K562 (cell line): Measurements from ENCODE around the gene NUP188. TPM values are rescaled to one million over a fixed set of nuclear protein-coding genes. Genes with fewer than 3 reads are reported as not detected.

Experiments
- ATAC-seq: fragments of 200-7000 bp; cut with Tn5 transposase; 3 replicates; pipeline ENCODE4 v1.9.1; 2020; ENCODE audit warnings: moderate library complexity
- BruUV-seq: library from RNA; stranded (reverse); fragments of 400-500 nt; replicated peaks from 2 replicates; lab custom pipeline; 2021; lab: Mats Ljungman, UMichigan
- CTCF ChIA-PET: fragments of 300-600 bp; formaldehyde crosslinking; extraction: SDS; loops from one replicate; lab custom pipeline; 2021; ENCODE audit warnings: low intra/inter-chr PET ratio; lab: Yijun Ruan, JAX
- POLR2A ChIA-PET: fragments of 300-600, 350-650 bp; sonication (Branson Sonifier 250); formaldehyde crosslinking; extraction: SDS; loops from one replicate; lab custom pipeline; 2021; ENCODE audit warnings: antibody characterized with exemption, inconsistent platforms; lab: Yijun Ruan, JAX
- DNase-seq, 4 experiments: peaks; one replicate each; pipeline versions ENCODE4 v3.0.0 to v3.0.0-alpha.2; 2011 to 2018; ENCODE audit warnings: low spot score in 3 of 4, mixed read lengths in 3 of 4; ENCODE audit errors: extremely low read depth in 1 of 4
- FAIRE-seq: peaks from 2 replicates; lab custom pipeline; 2011; peaks lifted over from hg19 to GRCh38; lab: Jason Lieb, UNC
- H2AFZ ChIP-seq: 2 replicates; pipeline ENCODE4 v1.6.0; 2011; ENCODE audit warnings: low read depth, low read length, control low read depth, inconsistent platforms
- H3K27ac ChIP-seq: fragments of 200-600 bp; 3 replicates; pipeline ENCODE4 v1.8.0; 2011; ENCODE audit warnings: low read depth, mild to moderate bottlenecking, control low read depth, inconsistent platforms, low read length, moderate library complexity, mixed read lengths; ENCODE audit errors: extremely low read depth
- H3K27me3 ChIP-seq, 2 experiments: fragments of 300-600 bp in 1 of 2; 2 replicates in 1 of 2; 3 replicates in 1 of 2; pipeline versions ENCODE4 v1.6.0 to v1.8.0; 2011; ENCODE audit warnings: inconsistent platforms in 2 of 2, low read length in 2 of 2, mild to moderate bottlenecking in 1 of 2, mixed read lengths in 1 of 2, moderate library complexity in 1 of 2; ENCODE audit not compliant: control insufficient read depth in 2 of 2, insufficient read depth in 2 of 2
- H3K36me3 ChIP-seq: fragments of 300-600 bp; 3 replicates; pipeline ENCODE4 v1.8.0; 2011; ENCODE audit warnings: mild to moderate bottlenecking, low read length, inconsistent platforms; ENCODE audit not compliant: control insufficient read depth, insufficient read depth
- H3K4me1 ChIP-seq, 2 experiments: fragments of 200-600 bp in 1 of 2; replicated peaks in 1 of 2; 2 replicates in 1 of 2; 3 replicates in 1 of 2; pipeline versions ENCODE4 v1.5.1 to v1.8.0; 2011; ENCODE audit warnings: inconsistent platforms in 2 of 2, low read length in 2 of 2, mild to moderate bottlenecking in 1 of 2, mixed read lengths in 1 of 2, moderate library complexity in 1 of 2; ENCODE audit not compliant: control insufficient read depth in 2 of 2, insufficient read depth in 2 of 2
- H3K4me2 ChIP-seq: 2 replicates; pipeline ENCODE4 v1.6.1; 2011; ENCODE audit warnings: low read length, control low read depth, inconsistent platforms, mixed read lengths; ENCODE audit not compliant: insufficient read depth
- H3K4me3 ChIP-seq: fragments of 200-600 bp; sonication (generic), shearing (Covaris generic); 2 replicates; pipeline ENCODE4 v1.5.1; 2016; ENCODE audit warnings: control low read depth, inconsistent platforms
- H3K79me2 ChIP-seq: fragments of 200-600 bp; 3 replicates; pipeline ENCODE4 v1.8.0; 2011; ENCODE audit warnings: low read length, inconsistent platforms; ENCODE audit not compliant: control insufficient read depth, insufficient read depth
- H3K9ac ChIP-seq, 2 experiments: 2 replicates each; pipeline versions ENCODE4 v1.6.0 to v1.6.1; 2011; ENCODE audit warnings: low read depth in 2 of 2, low read length in 2 of 2, control low read depth in 1 of 2, inconsistent platforms in 1 of 2, mild to moderate bottlenecking in 1 of 2, mixed read lengths in 1 of 2; ENCODE audit not compliant: insufficient read depth in 1 of 2
- H3K9me1 ChIP-seq: one replicate; pipeline ENCODE4 v1.6.0; 2011; ENCODE audit warnings: inconsistent platforms, mild to moderate bottlenecking, low read length, moderate library complexity; ENCODE audit not compliant: control insufficient read depth, insufficient read depth
- H3K9me3 ChIP-seq: replicated peaks from 2 replicates; pipeline ENCODE4 v1.5.1; 2011; ENCODE audit warnings: low read depth, low read length, inconsistent platforms; ENCODE audit not compliant: control insufficient read depth, insufficient read depth
- H4K20me1 ChIP-seq: replicated peaks from 2 replicates; pipeline ENCODE4 v1.6.1; 2011; ENCODE audit warnings: low read length, inconsistent platforms, mixed read lengths; ENCODE audit not compliant: control insufficient read depth, insufficient read depth
- ATF3 ChIP-seq, 2 experiments: fragments of 450-650 bp in 1 of 2; sonication (generic) in 1 of 2; formaldehyde crosslinking in 1 of 2; IDR thresholded peaks in 1 of 2; conservative IDR thresholded peaks in 1 of 2; 2 replicates each; pipeline versions ENCODE4 v1.6.1 to v1.8.1; 2016 to 2023; ENCODE audit warnings: mild to moderate bottlenecking in 2 of 2, moderate library complexity in 2 of 2, inconsistent platforms in 1 of 2, missing genetic modification reagents in 1 of 2
- BRD9 ChIP-seq: fragments of 450-650 bp; IDR thresholded peaks from 2 replicates; pipeline ENCODE4 v1.6.1; 2018; ENCODE audit warnings: low read depth; ENCODE audit not compliant: partially characterized antibody
- CBX5 ChIP-seq: IDR thresholded peaks from 2 replicates; pipeline ENCODE4 v1.6.1; 2014; ENCODE audit warnings: low read depth, borderline replicate concordance
- ELK3 ChIP-seq: fragments of 450-650 bp; formaldehyde crosslinking; IDR thresholded peaks from 2 replicates; pipeline ENCODE4 v1.4.0; 2020; ENCODE audit warnings: mild to moderate bottlenecking
- HDAC3 ChIP-seq: fragments of 450-650 bp; IDR thresholded peaks from 2 replicates; pipeline ENCODE4 v1.6.1; 2018; ENCODE audit warnings: borderline replicate concordance, mild to moderate bottlenecking, moderate library complexity; ENCODE audit not compliant: partially characterized antibody
- NR3C1 ChIP-seq: sonication (generic); formaldehyde crosslinking; IDR thresholded peaks from 2 replicates; pipeline ENCODE4 v1.8.1; 2022; ENCODE audit warnings: missing genetic modification reagents
- PHF8 ChIP-seq: fragments of 200-600 bp; sonication (generic); IDR thresholded peaks from 2 replicates; pipeline ENCODE4 v1.6.1; 2012; ENCODE audit warnings: mixed run types, mild to moderate bottlenecking, inconsistent platforms, low read length, moderate library complexity, borderline replicate concordance
- PHTF2 ChIP-seq: fragments of 250-450 bp; sonication (Bioruptor Pico); IDR thresholded peaks from 2 replicates; pipeline ENCODE4 v1.5.0; 2021; ENCODE audit warnings: mild to moderate bottlenecking
- RBM25 ChIP-seq: fragments of 200-400 bp; formaldehyde crosslinking; IDR thresholded peaks from 2 replicates; pipeline ENCODE4 v1.6.1; 2018; ENCODE audit warnings: low read length, low read depth, moderate library complexity; ENCODE audit not compliant: severe bottlenecking
- SNIP1 ChIP-seq: fragments of 450-650 bp; IDR thresholded peaks from 2 replicates; pipeline ENCODE4 v1.7.1; 2017; ENCODE audit warnings: low read depth, mild to moderate bottlenecking
- SPI1 ChIP-seq: IDR thresholded peaks from 2 replicates; pipeline ENCODE4 v1.6.1; 2011; ENCODE audit warnings: low read depth, low read length, control low read depth, borderline replicate concordance
- ZNF785 ChIP-seq: fragments of 250-450 bp; sonication (Bioruptor Pico); IDR thresholded peaks from 2 replicates; pipeline ENCODE4 v1.4.0; 2020; ENCODE audit warnings: mild to moderate bottlenecking
- WGBS: fragments of 100-300 bp; shearing (Covaris generic); methylation state at CpG from one replicate; pipeline ENCODE4 v1.1.6; 2016; ENCODE audit warnings: low coverage, mixed read lengths; ENCODE audit not compliant: insufficient coverage; ENCODE audit errors: missing lambda C conversion rate; 5-methylcytosine and 5-hydroxymethylcytosine counted together
- in situ Hi-C: fragments of 300-500 bp; cut with MboI; formaldehyde crosslinking; loops from 4 replicates; pipeline ENCODE4 v1.15.0; 2018; ENCODE audit warnings: inconsistent platforms, mixed read lengths
- intact Hi-C: fragments of 100-400 bp; cut with micrococcal nuclease; formaldehyde crosslinking; loops from 2 replicates; pipeline ENCODE4 v1.14.2; 2022
- polyA plus RNA-seq, 8 experiments: library from polyadenylated mRNA; depleted of rRNA in 4 of 8; stranded (reverse) in 5 of 8; unstranded in 3 of 8; fragments of >200 nt; fragmentation: Nextera tagmentation in 2 of 8; fragmentation: Illumina TruSeq in 1 of 8; extraction: Ambion mirVana in 2 of 8; extraction: Trizol in 1 of 8; gene quantifications; 2 replicates each; pipeline versions ENCODE4 v1.2.1 to v1.2.3, GENCODE V29; 2011 to 2014; ENCODE audit warnings: inconsistent platforms in 1 of 8, missing spikeins in 1 of 8
- total RNA-seq, 7 experiments: library from RNA; depleted of rRNA in 6 of 7; stranded (reverse); fragments of >200 nt in 6 of 7; fragmentation: Illumina TruSeq in 2 of 7; extraction: Trizol in 2 of 7; gene quantifications; 2 replicates each; pipeline versions ENCODE4 v1.2.1 to v1.2.3, GENCODE V29; 2011 to 2021; ENCODE audit warnings: low replicate concordance in 1 of 7

NUP188 gene
- total and polyA plus RNA-seq, 9 of the 15 experiments (the other 6 are each of a cell fraction or from before 2014, with no cell fraction given): 11.7 to 135 (median 70.6) TPM

GRCh38 chr9:128979111-128979510, 31.6 kb downstream of the NUP188 start (continued):
- no peak for TF ChIP-seq SNIP1
- TF ChIP-seq ZNF785: no peak
- TF ChIP-seq ELK3 (CRISPR knock-in tag): no peak
- no peak for TF ChIP-seq BRD9
- TF ChIP-seq NR3C1: no peak
- TF ChIP-seq CBX5: no peak
- no peak for TF ChIP-seq PHTF2 (CRISPR knock-in tag)
- no peak for TF ChIP-seq SPI1

- no peak for FAIRE-seq
- in situ Hi-C loops: no loop called here
- CTCF ChIA-PET: no interaction called here
These were observed 36.0 kb downstream of the NUP188 start for GRCh38 chr9:128983536-128983935.

More at GRCh38 chr9:128983536-128983935, 36.0 kb downstream of the NUP188 start:
- no TSS peak for BruUV-seq
- no peak for ATAC-seq
- H2AFZ ChIP-seq: no peak overlapping the region
- POLR2A ChIA-PET: no interaction called here
- no peak for TF ChIP-seq RBM25
- TF ChIP-seq HDAC3: no peak
- no peak for TF ChIP-seq PHF8
- TF ChIP-seq ATF3 (IDR thresholded peaks at IDR 0.05): no peak
- TF ChIP-seq ATF3 (CRISPR knock-in tag; conservative IDR thresholded peaks at IDR 0.05): no peak
- TF ChIP-seq, all 486 proteins: peak for 0
- Histone ChIP-seq H3K4me3 (no peak overlapping the region), H3K9me3 (no peaks in the 10 kb centered on the region), H3K4me1 (no peaks in the 10 kb centered on the region), H3K9me1 (no peaks in the 10 kb centered on the region), H3K36me3 (peaks cover 95% of the 10 kb centered on the region), H3K27ac (no peak overlapping the region), H3K9ac (no peak overlapping the region), H4K20me1 (no peaks in the 10 kb centered on the region), H3K27me3 (no peaks in the 10 kb centered on the region), H3K4me2 (no peak overlapping the region), H3K79me2 (no peaks in the 10 kb centered on the region)
- intact Hi-C loops: no loop called here
- DNase-seq: no peak
- WGBS: 98% methylated on average over 8 of the region's 8 CpGs
